GM12878 (cell line): ENCODE data around the gene SIDT1. TPM values are rescaled to one million over a fixed set of nuclear protein-coding genes. Genes with fewer than 3 reads are reported as not detected.

Source experiments
- ATAC-seq: fragments of 200-7000 bp; cut with Tn5 transposase; 3 replicates; pipeline ENCODE4 v1.9.1; 2020; ENCODE audit warnings: mild to moderate bottlenecking, moderate library complexity
- BruUV-seq: library from RNA; stranded (reverse); fragments of 400-500 nt; replicated peaks from 2 replicates; lab custom pipeline; 2021; lab: Mats Ljungman, UMichigan
- CTCF ChIA-PET: fragments of 300-600 bp; sonication (Branson Sonifier 250); formaldehyde crosslinking; extraction: SDS; loops from one replicate; lab custom pipeline; 2021; ENCODE audit warnings: inconsistent platforms; lab: Yijun Ruan, JAX
- POLR2A ChIA-PET: fragments of 350-600 bp; formaldehyde crosslinking; extraction: SDS; loops from one replicate; lab custom pipeline; 2021; ENCODE audit warnings: inconsistent platforms; lab: Charles Lee
- RAD21 ChIA-PET: fragments of 300-600 bp; sonication (Branson Sonifier 250); formaldehyde crosslinking; loops from one replicate; lab custom pipeline; 2023; ENCODE audit warnings: antibody characterized with exemption; ENCODE audit not compliant: unreplicated experiment; lab: Charles Lee
- SMC1A ChIA-PET: fragments of 300-600 bp; sonication (Branson Sonifier 250); formaldehyde crosslinking; loops from one replicate; lab custom pipeline; 2023; ENCODE audit not compliant: unreplicated experiment, uncharacterized antibody; lab: Charles Lee
- DNase-seq: peaks from one replicate; pipeline ENCODE4 v3.0.0-alpha.2; 2011; ENCODE audit warnings: low read depth, low spot score
- FAIRE-seq: peaks from 3 replicates; lab custom pipeline; 2011; peaks lifted over from hg19 to GRCh38; lab: Jason Lieb, UNC
- H2AFZ ChIP-seq: 2 replicates; pipeline ENCODE4 v1.6.0; 2011; ENCODE audit warnings: low read depth, low read length, control low read depth; ENCODE audit not compliant: control insufficient read depth
- H3K27ac ChIP-seq: 2 replicates; pipeline ENCODE4 v1.5.1; 2011; ENCODE audit warnings: control low read depth; ENCODE audit not compliant: control insufficient read depth, insufficient read depth
- H3K27me3 ChIP-seq, 2 experiments: replicated peaks in 1 of 2; 2 replicates each; pipeline versions ENCODE4 v1.6.0 to v1.6.1; 2011; ENCODE audit warnings: low read length in 1 of 2; ENCODE audit not compliant: control insufficient read depth in 2 of 2, insufficient read depth in 2 of 2
- H3K36me3 ChIP-seq, 2 experiments: 2 replicates each; pipeline ENCODE4 v1.5.1; 2011; ENCODE audit warnings: low read length in 1 of 2; ENCODE audit not compliant: control insufficient read depth in 2 of 2, insufficient read depth in 2 of 2
- H3K4me1 ChIP-seq: 2 replicates; pipeline ENCODE4 v1.6.1; 2011; ENCODE audit warnings: mild to moderate bottlenecking, low read length, moderate library complexity, mixed read lengths; ENCODE audit not compliant: control insufficient read depth, insufficient read depth
- H3K4me2 ChIP-seq: 2 replicates; pipeline ENCODE4 v1.6.0; 2011; ENCODE audit warnings: control low read depth; ENCODE audit not compliant: control insufficient read depth, insufficient read depth
- H3K4me3 ChIP-seq: fragments of 200-600 bp; sonication (generic); 2 replicates; pipeline ENCODE4 v1.5.1; 2016
- H3K79me2 ChIP-seq: 2 replicates; pipeline ENCODE4 v1.6.0; 2011; ENCODE audit warnings: low read length; ENCODE audit not compliant: control insufficient read depth, insufficient read depth
- H3K9ac ChIP-seq: 2 replicates; pipeline ENCODE4 v1.8.0; 2011; ENCODE audit warnings: low read length, control low read depth, mixed read lengths; ENCODE audit not compliant: control insufficient read depth, insufficient read depth
- H3K9me3 ChIP-seq: replicated peaks from 3 replicates; pipeline ENCODE4 v1.5.1; 2011; ENCODE audit warnings: mild to moderate bottlenecking, low read length; ENCODE audit not compliant: control insufficient read depth, insufficient read depth
- H4K20me1 ChIP-seq: 2 replicates; pipeline ENCODE4 v1.6.0; 2011; ENCODE audit not compliant: control insufficient read depth, insufficient read depth
- CHD4 ChIP-seq: fragments of 200-600 bp; sonication (generic); IDR thresholded peaks from 2 replicates; pipeline ENCODE4 v1.6.1; 2016; ENCODE audit warnings: mild to moderate bottlenecking
- EZH2 ChIP-seq: IDR thresholded peaks from 2 replicates; pipeline ENCODE4 v1.6.1; 2012; ENCODE audit warnings: low read depth, mild to moderate bottlenecking, control low read depth, inconsistent platforms, low read length, borderline replicate concordance; ENCODE audit not compliant: control insufficient read depth
- GATAD2B ChIP-seq: fragments of 450-650 bp; conservative IDR thresholded peaks from 2 replicates; pipeline ENCODE4 v1.6.1; 2017; ENCODE audit warnings: low read depth, mild to moderate bottlenecking, moderate library complexity
- HDAC6 ChIP-seq: fragments of 200-600 bp; sonication (generic); IDR thresholded peaks from one replicate; pipeline ENCODE4 v1.8.0; 2017; ENCODE audit warnings: antibody characterized with exemption; ENCODE audit not compliant: unreplicated experiment
- MTA2 ChIP-seq: fragments of 450-650 bp; IDR thresholded peaks from 2 replicates; pipeline ENCODE4 v1.6.1; 2016; ENCODE audit warnings: low read depth, mild to moderate bottlenecking, moderate library complexity
- NFYA ChIP-seq: IDR thresholded peaks from 2 replicates; pipeline ENCODE4 v1.6.1; 2011; ENCODE audit warnings: low read depth, mild to moderate bottlenecking, low read length, improper control_type of control experiment, borderline replicate concordance
- PML ChIP-seq: IDR thresholded peaks from 2 replicates; pipeline ENCODE4 v1.6.1; 2012; ENCODE audit warnings: low read length, inconsistent platforms
- RBBP5 ChIP-seq: fragments of 200-600 bp; sonication (generic); conservative IDR thresholded peaks from 2 replicates; pipeline ENCODE4 v1.6.1; 2016
- RFX5 ChIP-seq: IDR thresholded peaks from 2 replicates; pipeline ENCODE4 v1.6.1; 2011; ENCODE audit warnings: low read depth, low read length, improper control_type of control experiment
- SIN3A ChIP-seq: IDR thresholded peaks from 2 replicates; pipeline ENCODE4 v1.6.1; 2012; ENCODE audit warnings: low read depth, low read length, improper control_type of control experiment
- SMC3 ChIP-seq: IDR thresholded peaks from 2 replicates; pipeline ENCODE4 v1.6.1; 2011; ENCODE audit warnings: low read length, improper control_type of control experiment, borderline replicate concordance
- TBL1XR1 ChIP-seq: IDR thresholded peaks from 2 replicates; pipeline ENCODE4 v1.6.1; 2012; ENCODE audit warnings: low read depth, low read length, improper control_type of control experiment
- WRNIP1 ChIP-seq: IDR thresholded peaks from 2 replicates; pipeline ENCODE4 v1.6.1; 2011; ENCODE audit warnings: low read depth, low read length, improper control_type of control experiment, borderline replicate concordance
- in situ Hi-C: fragments of 300-500 bp; cut with MboI; formaldehyde crosslinking; loops from 9 replicates; pipeline ENCODE4 v1.14.3; 2018; ENCODE audit warnings: mixed read lengths
- intact Hi-C: fragments of 100-400 bp; cut with micrococcal nuclease; formaldehyde crosslinking; loops from one replicate; pipeline ENCODE4 v1.14.2; 2022; ENCODE audit not compliant: unreplicated experiment
- polyA plus RNA-seq, 11 experiments: library from polyadenylated mRNA; depleted of rRNA in 4 of 11; unstranded in 6 of 11; stranded (reverse) in 5 of 11; fragments of >200 nt; fragmentation: Nextera tagmentation in 4 of 11; fragmentation: Illumina TruSeq in 1 of 11; extraction: Ambion mirVana in 4 of 11; extraction: Trizol in 1 of 11; gene quantifications; 1 replicate in 1 of 11; 2 replicates in 10 of 11; pipeline versions ENCODE4 v1.2.1 to v1.2.3, GENCODE V29; 2011 to 2016; ENCODE audit warnings: inconsistent platforms in 2 of 11, missing spikeins in 2 of 11, low read depth in 1 of 11
- total RNA-seq, 4 experiments: library from RNA; depleted of rRNA in 3 of 4; stranded (reverse); fragments of >200 nt in 3 of 4; fragmentation: Illumina TruSeq in 1 of 4; extraction: Trizol in 1 of 4; gene quantifications; 2 replicates each; pipeline versions ENCODE4 v1.2.1 to v1.2.3, GENCODE V29; 2013 to 2021
- TF ChIP-seq, protein P1 (sequence below): fragments of 450-650 bp; IDR thresholded peaks from 2 replicates; pipeline ENCODE4 v1.6.1; 2016; ENCODE audit warnings: mild to moderate bottlenecking
- TF ChIP-seq, protein P2 (sequence below): fragments of 150-350 bp; IDR thresholded peaks from 2 replicates; pipeline ENCODE4 v1.6.1; 2014; ENCODE audit warnings: mild to moderate bottlenecking, low read depth, low read length
- TF ChIP-seq, protein P3 (sequence below): IDR thresholded peaks from 2 replicates; pipeline ENCODE4 v1.6.1; 2012; ENCODE audit warnings: low read depth, low read length, improper control_type of control experiment

SIDT1 gene
- total and polyA plus RNA-seq, 10 of the 15 experiments (the other 5 are each of a cell fraction or from before 2014, with no cell fraction given): 3.0 to 45.0 (median 26.6) TPM

DNA sequence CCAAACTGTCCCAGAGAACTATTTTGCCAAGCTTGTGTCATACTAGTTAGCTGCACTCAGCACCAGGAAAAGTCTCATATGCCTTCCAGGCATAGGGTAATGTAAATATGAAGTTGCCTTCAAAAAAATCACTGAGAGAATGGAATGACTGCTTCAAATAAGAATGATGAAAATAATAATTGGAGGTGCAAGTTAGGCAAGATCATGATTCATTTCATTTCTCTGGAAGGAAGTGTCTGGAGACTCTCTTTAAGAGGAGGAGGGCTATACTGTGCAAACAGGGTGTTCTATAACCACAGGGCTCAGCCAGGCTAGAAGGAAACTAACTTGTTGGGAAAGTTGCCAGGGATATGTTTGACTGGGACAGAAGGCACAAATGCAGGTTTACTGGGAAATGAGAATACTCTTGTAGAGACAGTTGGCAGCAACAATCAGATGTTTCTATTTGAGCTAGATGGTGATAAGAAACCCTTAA is 4.3 kb downstream of the SIDT1 start (continued):
- TF ChIP-seq RFX5 (no peak), WRNIP1 (no peak), RBBP5 (no peak), MTA2 (no peak), PML (no peak), SMC3 (no peak)
- TF ChIP-seq, protein P1, sequence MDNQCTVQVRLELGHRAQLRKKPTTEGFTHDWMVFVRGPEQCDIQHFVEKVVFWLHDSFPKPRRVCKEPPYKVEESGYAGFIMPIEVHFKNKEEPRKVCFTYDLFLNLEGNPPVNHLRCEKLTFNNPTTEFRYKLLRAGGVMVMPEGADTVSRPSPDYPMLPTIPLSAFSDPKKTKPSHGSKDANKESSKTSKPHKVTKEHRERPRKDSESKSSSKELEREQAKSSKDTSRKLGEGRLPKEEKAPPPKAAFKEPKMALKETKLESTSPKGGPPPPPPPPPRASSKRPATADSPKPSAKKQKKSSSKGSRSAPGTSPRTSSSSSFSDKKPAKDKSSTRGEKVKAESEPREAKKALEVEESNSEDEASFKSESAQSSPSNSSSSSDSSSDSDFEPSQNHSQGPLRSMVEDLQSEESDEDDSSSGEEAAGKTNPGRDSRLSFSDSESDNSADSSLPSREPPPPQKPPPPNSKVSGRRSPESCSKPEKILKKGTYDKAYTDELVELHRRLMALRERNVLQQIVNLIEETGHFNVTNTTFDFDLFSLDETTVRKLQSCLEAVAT: no peak
- TF ChIP-seq, protein P2, sequence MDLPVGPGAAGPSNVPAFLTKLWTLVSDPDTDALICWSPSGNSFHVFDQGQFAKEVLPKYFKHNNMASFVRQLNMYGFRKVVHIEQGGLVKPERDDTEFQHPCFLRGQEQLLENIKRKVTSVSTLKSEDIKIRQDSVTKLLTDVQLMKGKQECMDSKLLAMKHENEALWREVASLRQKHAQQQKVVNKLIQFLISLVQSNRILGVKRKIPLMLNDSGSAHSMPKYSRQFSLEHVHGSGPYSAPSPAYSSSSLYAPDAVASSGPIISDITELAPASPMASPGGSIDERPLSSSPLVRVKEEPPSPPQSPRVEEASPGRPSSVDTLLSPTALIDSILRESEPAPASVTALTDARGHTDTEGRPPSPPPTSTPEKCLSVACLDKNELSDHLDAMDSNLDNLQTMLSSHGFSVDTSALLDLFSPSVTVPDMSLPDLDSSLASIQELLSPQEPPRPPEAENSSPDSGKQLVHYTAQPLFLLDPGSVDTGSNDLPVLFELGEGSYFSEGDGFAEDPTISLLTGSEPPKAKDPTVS: no peak

DNA sequence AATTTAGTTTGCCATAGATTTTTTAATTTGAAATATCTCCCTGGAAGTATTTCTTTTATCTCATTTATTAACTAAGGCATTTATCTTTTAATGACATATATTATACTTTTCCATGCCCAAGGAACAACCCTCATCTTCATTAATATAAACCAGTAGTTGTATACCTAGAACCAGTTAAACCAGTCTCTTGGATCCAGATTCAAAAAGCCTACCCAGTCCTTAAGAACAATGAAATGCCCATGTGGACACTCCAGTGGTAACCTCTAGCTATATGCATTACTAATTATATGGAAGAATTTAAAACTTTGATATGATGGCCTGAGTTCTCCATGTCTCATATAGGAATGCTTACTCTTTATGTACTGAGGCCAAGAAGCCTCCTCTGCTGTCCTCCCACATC is 4.8 kb downstream of the SIDT1 start:
- DNase-seq: no peak
- FAIRE-seq: no peak
- H3K79me2 ChIP-seq: peaks cover 84% of the 10 kb centered on the region
- TF ChIP-seq GATAD2B (no peak), EZH2 (no peak), NFYA (no peak), CHD4 (no peak), HDAC6 (no peak), TBL1XR1 (no peak), SIN3A (no peak)
- TF ChIP-seq, protein P3, sequence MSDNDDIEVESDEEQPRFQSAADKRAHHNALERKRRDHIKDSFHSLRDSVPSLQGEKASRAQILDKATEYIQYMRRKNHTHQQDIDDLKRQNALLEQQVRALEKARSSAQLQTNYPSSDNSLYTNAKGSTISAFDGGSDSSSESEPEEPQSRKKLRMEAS: no peak
- peak overlapping the region; percentile 63 for H3K4me2 ChIP-seq
- intact Hi-C loops (loop anchor here (10.0 kb wide), 1 partner anchor 298 kb away; the partner anchor contains the start of gene GRAMD1C), in situ Hi-C loops (no loop called here)
- H3K9ac ChIP-seq: no peak overlapping the region
- H3K36me3 ChIP-seq: peaks cover 0 to 14% of the 10 kb centered on the region in 2 experiments; a peak in 3 of 4 replicates
- no peaks in the 10 kb centered on the region; the same call in 1 of the 2 replicates for H3K4me1 ChIP-seq
- H2AFZ ChIP-seq: no peak overlapping the region
- H3K27me3 ChIP-seq: no peaks in the 10 kb centered on the region
- BruUV-seq: no TSS peak
- no peak overlapping the region for H3K27ac ChIP-seq
- ChIA-PET SMC1A (interaction anchor here (0.9 to 3.8 kb wide), 10 partner anchors 10 to 208 kb away, joined by 3 to 39 read pairs (median 12); partner anchors contain the start of gene SPICE1), POLR2A (interaction anchor here (0.6 to 2.0 kb wide), 5 partner anchors 8 to 24 kb away, joined by 4 to 10 read pairs (median 7); partner anchors contain the start of gene SPICE1), RAD21 (interaction anchor here (1.2 to 5.4 kb wide), 5 partner anchors 10 to 208 kb away, joined by 5 to 35 read pairs (median 9); partner anchors contain the start of gene SPICE1), CTCF (interaction anchor here (0.9 to 5.1 kb wide), 13 partner anchors 10 to 208 kb away, joined by 3 to 74 read pairs (median 7); partner anchors contain the start of genes NAA50 and SPICE1)
- H4K20me1 ChIP-seq: peaks cover 2% of the 10 kb centered on the region; the same call in 1 of the 2 replicates
- no peak for ATAC-seq
- no peak overlapping the region; the same call in 1 of the 2 replicates for H3K4me3 ChIP-seq
- peaks cover 13% of the 10 kb centered on the region for H3K9me3 ChIP-seq
